ENCODE data around the gene ZNF77.

ZNF77 gene

DNA sequence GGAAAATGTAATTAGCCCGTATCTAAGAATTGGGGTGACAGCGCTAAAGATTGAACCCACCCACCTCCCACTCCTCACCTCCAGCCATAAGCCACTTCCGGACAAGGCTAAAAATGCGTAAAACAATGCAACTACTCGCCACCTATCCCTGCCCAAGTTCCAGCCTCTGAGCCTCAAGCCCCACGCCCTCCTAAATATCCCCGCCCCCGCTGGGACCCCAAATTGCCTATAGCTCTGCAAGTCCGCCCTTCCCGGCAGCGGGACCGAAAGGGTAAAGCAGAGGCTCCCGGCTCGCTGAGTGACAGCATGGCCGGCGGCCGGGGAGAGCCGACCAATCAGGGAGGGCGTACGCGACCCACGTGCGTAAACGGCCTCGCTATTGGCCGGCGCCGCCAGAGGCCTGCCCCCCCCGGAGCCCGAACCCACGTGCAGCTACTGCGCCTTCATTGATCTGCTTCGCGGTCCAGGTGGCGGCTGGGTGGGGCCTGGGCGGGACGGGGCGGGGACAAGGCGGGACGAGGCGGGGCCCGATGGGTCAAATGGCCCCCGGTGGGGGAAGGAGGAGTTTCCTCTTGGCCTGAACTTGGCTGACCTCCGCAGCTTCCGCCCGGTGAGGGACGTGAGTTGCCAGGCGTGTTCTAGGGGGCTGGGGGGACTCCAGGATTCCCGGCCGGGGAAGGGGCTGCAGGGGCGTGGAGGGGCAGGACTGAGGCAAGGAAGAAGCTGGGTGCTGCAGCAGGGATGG lies 32.4 kb upstream of the ZNF77 start, which contains the start of gene TLE6 (continued):
- TF ChIP-seq, protein P1, sequence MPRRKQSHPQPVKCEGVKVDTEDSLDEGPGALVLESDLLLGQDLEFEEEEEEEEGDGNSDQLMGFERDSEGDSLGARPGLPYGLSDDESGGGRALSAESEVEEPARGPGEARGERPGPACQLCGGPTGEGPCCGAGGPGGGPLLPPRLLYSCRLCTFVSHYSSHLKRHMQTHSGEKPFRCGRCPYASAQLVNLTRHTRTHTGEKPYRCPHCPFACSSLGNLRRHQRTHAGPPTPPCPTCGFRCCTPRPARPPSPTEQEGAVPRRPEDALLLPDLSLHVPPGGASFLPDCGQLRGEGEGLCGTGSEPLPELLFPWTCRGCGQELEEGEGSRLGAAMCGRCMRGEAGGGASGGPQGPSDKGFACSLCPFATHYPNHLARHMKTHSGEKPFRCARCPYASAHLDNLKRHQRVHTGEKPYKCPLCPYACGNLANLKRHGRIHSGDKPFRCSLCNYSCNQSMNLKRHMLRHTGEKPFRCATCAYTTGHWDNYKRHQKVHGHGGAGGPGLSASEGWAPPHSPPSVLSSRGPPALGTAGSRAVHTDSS (tag by site-specific recombination; IDR thresholded peaks at IDR 0.05): no peak
- TF ChIP-seq ZBTB17 (tag by site-specific recombination; IDR thresholded peaks at IDR 0.05) (peak; percentile 5; the same call in 1 of the 2 replicates), ZNF335 (tag by site-specific recombination; conservative IDR thresholded peaks at IDR 0.05) (peak; percentile 84), ZNF132 (tag by site-specific recombination; IDR thresholded peaks at IDR 0.05; ENCODE audit: borderline replicate concordance) (no peak), ZNF223 (tag by site-specific recombination; IDR thresholded peaks at IDR 0.05) (no peak), ZIC2 (tag by site-specific recombination; IDR thresholded peaks at IDR 0.05) (peak; percentile 84), GLIS1 (tag by site-specific recombination; IDR thresholded peaks at IDR 0.05) (peak; percentile 92), ZEB2 (tag by site-specific recombination; IDR thresholded peaks at IDR 0.05) (peak; percentile 59), ZNF530 (tag by site-specific recombination; IDR thresholded peaks at IDR 0.05; ENCODE audit: low read depth) (no peak), ZNF600 (tag by site-specific recombination; IDR thresholded peaks at IDR 0.05) (no peak), PRDM1 (tag by site-specific recombination; IDR thresholded peaks at IDR 0.05) (no peak), ZNF2 (tag by site-specific recombination; IDR thresholded peaks at IDR 0.05) (peak; percentile 16; the same call in 1 of the 2 replicates), ZNF146 (tag by site-specific recombination; IDR thresholded peaks at IDR 0.05) (peak; percentile 3; the same call in 1 of the 2 replicates), SP2 (tag by site-specific recombination; IDR thresholded peaks at IDR 0.05) (peak; percentile 98), ZNF211 (tag by site-specific recombination; IDR thresholded peaks at IDR 0.05; ENCODE audit: low read depth) (no peak), ZNF221 (tag by site-specific recombination; IDR thresholded peaks at IDR 0.05; ENCODE audit: borderline replicate concordance) (no peak), ZSCAN23 (tag by site-specific recombination; IDR thresholded peaks at IDR 0.05) (no peak), KLF8 (tag by site-specific recombination; IDR thresholded peaks at IDR 0.05) (peak; percentile 96), ZNF596 (tag by site-specific recombination; IDR thresholded peaks at IDR 0.05) (no peak), ZNF561 (tag by site-specific recombination; IDR thresholded peaks at IDR 0.05; ENCODE audit: borderline replicate concordance) (peak; percentile 92; the same call in 1 of the 2 replicates)
- TF ChIP-seq, protein P2, sequence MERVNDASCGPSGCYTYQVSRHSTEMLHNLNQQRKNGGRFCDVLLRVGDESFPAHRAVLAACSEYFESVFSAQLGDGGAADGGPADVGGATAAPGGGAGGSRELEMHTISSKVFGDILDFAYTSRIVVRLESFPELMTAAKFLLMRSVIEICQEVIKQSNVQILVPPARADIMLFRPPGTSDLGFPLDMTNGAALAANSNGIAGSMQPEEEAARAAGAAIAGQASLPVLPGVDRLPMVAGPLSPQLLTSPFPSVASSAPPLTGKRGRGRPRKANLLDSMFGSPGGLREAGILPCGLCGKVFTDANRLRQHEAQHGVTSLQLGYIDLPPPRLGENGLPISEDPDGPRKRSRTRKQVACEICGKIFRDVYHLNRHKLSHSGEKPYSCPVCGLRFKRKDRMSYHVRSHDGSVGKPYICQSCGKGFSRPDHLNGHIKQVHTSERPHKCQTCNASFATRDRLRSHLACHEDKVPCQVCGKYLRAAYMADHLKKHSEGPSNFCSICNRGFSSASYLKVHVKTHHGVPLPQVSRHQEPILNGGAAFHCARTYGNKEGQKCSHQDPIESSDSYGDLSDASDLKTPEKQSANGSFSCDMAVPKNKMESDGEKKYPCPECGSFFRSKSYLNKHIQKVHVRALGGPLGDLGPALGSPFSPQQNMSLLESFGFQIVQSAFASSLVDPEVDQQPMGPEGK (tag by site-specific recombination; IDR thresholded peaks at IDR 0.05): peak; percentile 94
- TF ChIP-seq, protein P3, sequence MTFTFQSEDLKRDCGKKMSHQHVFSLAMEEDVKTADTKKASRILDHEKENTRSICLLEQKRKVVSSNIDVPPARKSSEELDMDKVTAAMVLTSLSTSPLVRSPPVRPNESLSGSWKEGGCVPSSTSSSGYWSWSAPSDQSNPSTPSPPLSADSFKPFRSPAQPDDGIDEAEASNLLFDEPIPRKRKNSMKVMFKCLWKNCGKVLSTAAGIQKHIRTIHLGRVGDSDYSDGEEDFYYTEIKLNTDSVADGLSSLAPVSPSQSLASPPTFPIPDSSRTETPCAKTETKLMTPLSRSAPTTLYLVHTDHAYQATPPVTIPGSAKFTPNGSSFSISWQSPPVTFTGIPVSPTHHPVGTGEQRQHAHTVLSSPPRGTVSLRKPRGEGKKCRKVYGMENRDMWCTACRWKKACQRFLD (tag by site-specific recombination; IDR thresholded peaks at IDR 0.05): 0 out of 2 replicates have a peak, but pooled peaks have one; percentile 33
- TF ChIP-seq, protein P4, sequence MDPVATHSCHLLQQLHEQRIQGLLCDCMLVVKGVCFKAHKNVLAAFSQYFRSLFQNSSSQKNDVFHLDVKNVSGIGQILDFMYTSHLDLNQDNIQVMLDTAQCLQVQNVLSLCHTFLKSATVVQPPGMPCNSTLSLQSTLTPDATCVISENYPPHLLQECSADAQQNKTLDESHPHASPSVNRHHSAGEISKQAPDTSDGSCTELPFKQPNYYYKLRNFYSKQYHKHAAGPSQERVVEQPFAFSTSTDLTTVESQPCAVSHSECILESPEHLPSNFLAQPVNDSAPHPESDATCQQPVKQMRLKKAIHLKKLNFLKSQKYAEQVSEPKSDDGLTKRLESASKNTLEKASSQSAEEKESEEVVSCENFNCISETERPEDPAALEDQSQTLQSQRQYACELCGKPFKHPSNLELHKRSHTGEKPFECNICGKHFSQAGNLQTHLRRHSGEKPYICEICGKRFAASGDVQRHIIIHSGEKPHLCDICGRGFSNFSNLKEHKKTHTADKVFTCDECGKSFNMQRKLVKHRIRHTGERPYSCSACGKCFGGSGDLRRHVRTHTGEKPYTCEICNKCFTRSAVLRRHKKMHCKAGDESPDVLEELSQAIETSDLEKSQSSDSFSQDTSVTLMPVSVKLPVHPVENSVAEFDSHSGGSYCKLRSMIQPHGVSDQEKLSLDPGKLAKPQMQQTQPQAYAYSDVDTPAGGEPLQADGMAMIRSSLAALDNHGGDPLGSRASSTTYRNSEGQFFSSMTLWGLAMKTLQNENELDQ (tag by site-specific recombination; IDR thresholded peaks at IDR 0.05; ENCODE audit: low read depth): no peak
- TF ChIP-seq, protein P5, sequence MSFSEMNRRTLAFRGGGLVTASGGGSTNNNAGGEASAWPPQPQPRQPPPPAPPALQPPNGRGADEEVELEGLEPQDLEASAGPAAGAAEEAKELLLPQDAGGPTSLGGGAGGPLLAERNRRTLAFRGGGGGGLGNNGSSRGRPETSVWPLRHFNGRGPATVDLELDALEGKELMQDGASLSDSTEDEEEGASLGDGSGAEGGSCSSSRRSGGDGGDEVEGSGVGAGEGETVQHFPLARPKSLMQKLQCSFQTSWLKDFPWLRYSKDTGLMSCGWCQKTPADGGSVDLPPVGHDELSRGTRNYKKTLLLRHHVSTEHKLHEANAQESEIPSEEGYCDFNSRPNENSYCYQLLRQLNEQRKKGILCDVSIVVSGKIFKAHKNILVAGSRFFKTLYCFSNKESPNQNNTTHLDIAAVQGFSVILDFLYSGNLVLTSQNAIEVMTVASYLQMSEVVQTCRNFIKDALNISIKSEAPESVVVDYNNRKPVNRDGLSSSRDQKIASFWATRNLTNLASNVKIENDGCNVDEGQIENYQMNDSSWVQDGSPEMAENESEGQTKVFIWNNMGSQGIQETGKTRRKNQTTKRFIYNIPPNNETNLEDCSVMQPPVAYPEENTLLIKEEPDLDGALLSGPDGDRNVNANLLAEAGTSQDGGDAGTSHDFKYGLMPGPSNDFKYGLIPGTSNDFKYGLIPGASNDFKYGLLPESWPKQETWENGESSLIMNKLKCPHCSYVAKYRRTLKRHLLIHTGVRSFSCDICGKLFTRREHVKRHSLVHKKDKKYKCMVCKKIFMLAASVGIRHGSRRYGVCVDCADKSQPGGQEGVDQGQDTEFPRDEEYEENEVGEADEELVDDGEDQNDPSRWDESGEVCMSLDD (tag by site-specific recombination; IDR thresholded peaks at IDR 0.05): peak; percentile 73

Data from HEK293 (cell line).